Endothelial cell (in vitro differentiated cells): ENCODE data around the gene BET1L. TPM values are rescaled to one million over a fixed set of nuclear protein-coding genes. Genes with fewer than 3 reads are reported as not detected.

Experiments
- DNase-seq: peaks from one replicate; pipeline ENCODE4 v3.0.0; 2021; ENCODE audit warnings: low spot score
- H3K27ac Mint-ChIP-seq: one replicate; pipeline ENCODE4 v1.8.0; 2021; ENCODE audit warnings: mixed read lengths, inconsistent platforms; ENCODE audit not compliant: unreplicated experiment
- H3K27me3 Mint-ChIP-seq: one replicate; pipeline ENCODE4 v1.8.0; 2021; ENCODE audit warnings: mild to moderate bottlenecking, moderate library complexity, mixed read lengths, inconsistent platforms; ENCODE audit not compliant: unreplicated experiment
- H3K36me3 Mint-ChIP-seq: one replicate; pipeline ENCODE4 v1.8.0; 2021; ENCODE audit warnings: mild to moderate bottlenecking, low read depth, mixed read lengths, inconsistent platforms; ENCODE audit not compliant: unreplicated experiment
- H3K4me1 Mint-ChIP-seq: one replicate; pipeline ENCODE4 v1.8.0; 2021; ENCODE audit warnings: mild to moderate bottlenecking, mixed read lengths, inconsistent platforms; ENCODE audit not compliant: unreplicated experiment
- H3K4me3 Mint-ChIP-seq: one replicate; pipeline ENCODE4 v1.8.0; 2021; ENCODE audit warnings: mild to moderate bottlenecking, mixed read lengths, inconsistent platforms; ENCODE audit not compliant: unreplicated experiment
- H3K9me3 Mint-ChIP-seq: one replicate; pipeline ENCODE4 v1.8.0; 2021; ENCODE audit warnings: mixed read lengths, inconsistent platforms; ENCODE audit not compliant: unreplicated experiment
- total RNA-seq: library from RNA; stranded (reverse); fragmentation: NEBNext Ultra II Directional; extraction: Animal tissue kit (Norgen Biotek cat#: 25700); gene quantifications from one replicate; pipeline ENCODE4 v1.2.1, GENCODE V29; 2021; ENCODE audit not compliant: unreplicated experiment
- TF ChIP-seq, protein P1 (sequence below): fragments of 200-600 bp; sonication (generic); IDR thresholded peaks from one replicate; pipeline ENCODE4 v1.5.0; 2021; ENCODE audit warnings: antibody characterized with exemption; ENCODE audit not compliant: unreplicated experiment

The BET1L gene
- total RNA-seq, 1 donor from 2014 or later = 64.4 TPM

DNA sequence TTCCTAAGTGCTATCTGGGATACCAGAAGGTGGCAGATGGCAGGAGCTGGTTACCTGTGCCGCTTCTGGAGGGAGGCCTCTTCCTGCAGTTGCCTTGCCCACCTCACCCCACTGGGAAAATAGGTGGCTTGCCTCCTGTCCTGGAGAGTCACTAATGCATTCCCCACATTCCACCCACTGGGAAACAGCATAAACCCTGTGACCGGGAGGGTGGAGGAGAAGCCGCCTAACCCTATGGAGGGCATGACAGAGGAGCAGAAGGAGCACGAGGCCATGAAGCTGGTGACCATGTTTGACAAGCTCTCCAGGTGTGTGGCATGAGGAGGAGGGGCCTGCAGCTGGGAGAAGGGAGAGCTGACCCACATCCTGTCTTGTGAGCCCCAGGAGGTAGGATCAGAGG, 5.9 kb upstream of the BET1L start:
- Mint-ChIP-seq H3K4me1 (peaks cover 9% of the 10 kb centered on the region), H3K36me3 (peaks cover 22% of the 10 kb centered on the region)

DNA sequence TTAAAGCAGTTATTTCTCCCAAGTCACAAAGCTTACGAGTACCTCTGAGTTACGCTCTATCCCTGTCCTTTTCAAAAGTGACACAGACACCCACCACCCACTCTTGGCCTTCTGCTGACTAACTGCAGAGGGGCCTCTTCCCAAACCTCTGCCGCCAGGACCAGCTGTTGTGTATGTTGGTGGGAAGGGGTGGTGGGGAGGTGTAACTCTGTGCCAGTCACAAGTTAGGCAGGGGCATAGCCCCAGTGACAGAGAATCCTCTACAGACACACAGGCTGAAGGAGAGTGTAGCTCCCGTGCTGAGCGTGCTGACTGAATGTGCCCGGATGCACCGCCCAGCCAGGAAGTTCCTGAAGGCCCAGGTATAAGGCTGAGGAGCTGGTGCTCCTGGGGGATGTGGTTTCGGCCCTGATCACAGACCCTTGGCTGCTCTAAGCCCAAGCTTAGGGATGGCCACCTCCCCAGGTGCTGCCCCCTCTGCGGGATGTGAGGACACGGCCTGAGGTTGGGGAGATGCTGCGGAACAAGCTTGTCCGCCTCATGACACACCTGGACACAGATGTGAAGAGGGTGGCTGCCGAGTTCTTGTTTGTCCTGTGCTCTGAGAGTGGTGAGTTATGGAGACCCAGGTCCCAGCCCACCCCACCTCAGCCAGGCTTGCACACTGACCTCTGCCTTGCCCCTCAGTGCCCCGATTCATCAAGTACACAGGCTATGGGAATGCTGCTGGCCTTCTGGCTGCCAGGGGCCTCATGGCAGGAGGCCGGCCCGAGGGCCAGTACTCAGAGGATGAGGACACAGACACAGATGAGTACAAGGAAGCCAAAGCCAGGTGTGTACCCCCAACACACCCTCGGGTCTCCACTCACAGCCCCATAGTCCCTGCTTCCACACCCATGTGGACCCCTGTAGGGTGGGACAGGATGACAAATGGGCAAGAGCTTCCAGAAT, 5.2 kb upstream of the BET1L start:
- Mint-ChIP-seq H3K27me3 (peaks cover 16% of the 10 kb centered on the region), H3K27ac (no peak overlapping the region), H3K36me3 (peaks cover 26% of the 10 kb centered on the region), H3K4me3 (no peak overlapping the region), H3K4me1 (peaks cover 15% of the 10 kb centered on the region), H3K9me3 (no peaks in the 10 kb centered on the region)
- TF ChIP-seq, protein P1, sequence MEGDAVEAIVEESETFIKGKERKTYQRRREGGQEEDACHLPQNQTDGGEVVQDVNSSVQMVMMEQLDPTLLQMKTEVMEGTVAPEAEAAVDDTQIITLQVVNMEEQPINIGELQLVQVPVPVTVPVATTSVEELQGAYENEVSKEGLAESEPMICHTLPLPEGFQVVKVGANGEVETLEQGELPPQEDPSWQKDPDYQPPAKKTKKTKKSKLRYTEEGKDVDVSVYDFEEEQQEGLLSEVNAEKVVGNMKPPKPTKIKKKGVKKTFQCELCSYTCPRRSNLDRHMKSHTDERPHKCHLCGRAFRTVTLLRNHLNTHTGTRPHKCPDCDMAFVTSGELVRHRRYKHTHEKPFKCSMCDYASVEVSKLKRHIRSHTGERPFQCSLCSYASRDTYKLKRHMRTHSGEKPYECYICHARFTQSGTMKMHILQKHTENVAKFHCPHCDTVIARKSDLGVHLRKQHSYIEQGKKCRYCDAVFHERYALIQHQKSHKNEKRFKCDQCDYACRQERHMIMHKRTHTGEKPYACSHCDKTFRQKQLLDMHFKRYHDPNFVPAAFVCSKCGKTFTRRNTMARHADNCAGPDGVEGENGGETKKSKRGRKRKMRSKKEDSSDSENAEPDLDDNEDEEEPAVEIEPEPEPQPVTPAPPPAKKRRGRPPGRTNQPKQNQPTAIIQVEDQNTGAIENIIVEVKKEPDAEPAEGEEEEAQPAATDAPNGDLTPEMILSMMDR = no peak
- no peak for DNase-seq

More for the DNA sequence above, 5.9 kb upstream of the BET1L start:
- DNase-seq = no peak
- H3K27me3 Mint-ChIP-seq = peaks cover 9% of the 10 kb centered on the region
- no peak overlapping the region for H3K27ac Mint-ChIP-seq
- no peaks in the 10 kb centered on the region for H3K9me3 Mint-ChIP-seq
- TF ChIP-seq, protein P1 = no peak
- H3K4me3 Mint-ChIP-seq = peak overlapping the region; percentile 29

DNA sequence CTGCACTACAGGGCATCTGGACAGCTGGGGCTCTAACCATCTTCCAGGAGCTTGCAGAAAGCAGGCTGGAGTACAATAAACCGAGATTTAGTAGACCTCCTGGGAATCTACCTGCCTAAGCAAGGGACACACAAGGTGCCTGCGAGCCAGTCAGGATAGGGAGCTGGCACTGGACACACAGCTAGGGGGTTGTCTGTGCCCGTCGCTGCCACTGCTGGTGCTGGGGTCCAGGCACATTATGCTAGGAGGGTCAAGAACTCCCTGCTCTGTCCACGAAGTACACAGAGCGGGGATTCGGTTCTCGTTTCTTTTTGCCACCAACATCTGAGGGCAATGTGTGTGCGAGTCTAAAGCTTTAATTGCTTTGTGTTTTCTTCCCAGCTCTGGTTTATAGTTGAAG, 4.5 kb upstream of the BET1L start:
- peaks cover 27% of the 10 kb centered on the region for H3K36me3 Mint-ChIP-seq
- no peak overlapping the region for H3K27ac Mint-ChIP-seq
- H3K9me3 Mint-ChIP-seq = no peaks in the 10 kb centered on the region
- H3K4me3 Mint-ChIP-seq = no peak overlapping the region
- peaks cover 16% of the 10 kb centered on the region for H3K4me1 Mint-ChIP-seq
- H3K27me3 Mint-ChIP-seq = peaks cover 18% of the 10 kb centered on the region
- no peak for DNase-seq
- TF ChIP-seq, protein P1 = no peak

DNA sequence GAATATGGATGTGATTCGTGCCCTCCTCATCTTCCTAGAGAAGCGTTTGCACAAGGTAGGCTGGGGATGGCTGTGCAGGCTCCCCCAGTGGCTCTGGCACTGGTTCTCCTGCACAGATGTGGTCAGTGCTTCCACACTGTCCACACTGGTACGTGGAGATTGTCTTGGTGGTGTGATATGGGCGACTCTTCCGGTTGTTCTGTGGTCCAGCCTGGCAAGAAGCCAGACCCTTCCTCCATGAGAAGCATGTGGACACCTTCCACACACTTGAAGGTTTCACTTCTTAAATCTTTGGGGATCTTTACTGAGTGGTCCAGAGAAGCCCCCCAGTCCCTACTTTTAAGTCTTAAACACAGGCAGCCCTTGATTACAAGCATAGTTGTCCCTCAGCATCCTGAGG, 4.1 kb upstream of the BET1L start:
- Mint-ChIP-seq H3K4me3 (peak overlapping the region; percentile 65), H3K27me3 (peaks cover 20% of the 10 kb centered on the region), H3K36me3 (peaks cover 27% of the 10 kb centered on the region), H3K27ac (peak overlapping the region; percentile 61), H3K9me3 (no peaks in the 10 kb centered on the region), H3K4me1 (peaks cover 20% of the 10 kb centered on the region)
- TF ChIP-seq, protein P1 = no peak
- no peak for DNase-seq

DNA sequence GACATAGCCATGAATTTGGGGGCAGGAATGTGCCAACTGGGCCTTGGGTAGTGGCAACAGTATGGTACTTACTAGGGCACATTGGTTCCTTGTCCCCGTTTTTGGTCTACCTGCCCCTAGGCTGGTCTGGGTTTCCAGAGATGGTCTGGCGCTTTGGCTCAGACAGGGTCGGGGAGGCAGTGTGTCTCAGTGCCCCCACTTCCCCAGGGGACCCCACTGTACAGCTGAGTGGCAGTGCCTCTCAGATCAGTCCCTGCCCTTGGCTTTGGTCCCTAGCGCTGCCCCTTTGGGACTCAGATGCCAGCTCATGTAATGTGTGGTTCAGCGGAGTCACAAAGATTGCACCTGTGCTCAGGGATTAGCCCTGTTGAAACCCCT, 3.6 kb upstream of the BET1L start:
- TF ChIP-seq, protein P1 = no peak
- H3K4me3 Mint-ChIP-seq = no peak overlapping the region
- DNase-seq = no peak
- H3K27me3 Mint-ChIP-seq = peaks cover 20% of the 10 kb centered on the region
- no peaks in the 10 kb centered on the region for H3K9me3 Mint-ChIP-seq
- peaks cover 27% of the 10 kb centered on the region for H3K36me3 Mint-ChIP-seq
- no peak overlapping the region for H3K27ac Mint-ChIP-seq
- peaks cover 25% of the 10 kb centered on the region for H3K4me1 Mint-ChIP-seq
